Stimulated activated naive B cell treated with anti-CD40 and anti-IgM and Interleukin-4, amounts not matched to agents 10 μg/mL and 1 μg/mL and 100 μg/mL, for 72 hours (primary cell): ENCODE results near the gene SCARB1.

Experiments
- ATAC-seq, 2 donors: fragments of 150-1000 bp; cut with Tn5 transposase; replicated peaks; 2 replicates each; pipeline ENCODE4 v1.10.0; 2021; ENCODE audit warnings: moderate library complexity in 1 of 2
- DNase-seq: peaks from one replicate; pipeline ENCODE4 v3.0.0; 2021
- H3K27ac Mint-ChIP-seq: one replicate; pipeline ENCODE4 v1.8.0; 2022; ENCODE audit warnings: mild to moderate bottlenecking, mixed read lengths
- H3K27me3 Mint-ChIP-seq, 2 donors: one replicate each; pipeline ENCODE4 v1.8.0; 2022; ENCODE audit warnings: mixed read lengths in 2 of 2
- H3K36me3 Mint-ChIP-seq, 2 donors: one replicate each; pipeline ENCODE4 v1.8.0; 2022; ENCODE audit warnings: mixed read lengths in 2 of 2, mild to moderate bottlenecking in 1 of 2
- H3K4me1 Mint-ChIP-seq, 2 donors: one replicate each; pipeline ENCODE4 v1.8.0; 2022; ENCODE audit warnings: mixed read lengths in 2 of 2, mild to moderate bottlenecking in 1 of 2
- H3K4me3 Mint-ChIP-seq, 2 donors: one replicate each; pipeline ENCODE4 v1.8.0; 2022; ENCODE audit warnings: mild to moderate bottlenecking in 2 of 2, mixed read lengths in 2 of 2, moderate library complexity in 1 of 2
- H3K9me3 Mint-ChIP-seq, 2 donors: one replicate each; pipeline ENCODE4 v1.8.0; 2022; ENCODE audit warnings: mixed read lengths in 2 of 2, mild to moderate bottlenecking in 1 of 2

The SCARB1 gene

GRCh38 chr12:124743479-124744272, 120.0 kb downstream of the SCARB1 start:
- Mint-ChIP-seq H3K27ac (no peak overlapping the region), H3K4me1 (peaks cover 26 to 44% of the 10 kb centered on the region in 2 donors), H3K9me3 (no peaks in the 10 kb centered on the region), H3K4me3 (no peak overlapping the region), H3K27me3 (peaks cover 26 to 52% of the 10 kb centered on the region in 2 donors), H3K36me3 (peaks cover 0 to 2% of the 10 kb centered on the region in 2 donors)
- no peak for ATAC-seq
- no peak for DNase-seq

GRCh38 chr12:124742678-124743077, 121.0 kb downstream of the SCARB1 start:
- Mint-ChIP-seq H3K4me3 (no peak overlapping the region), H3K27me3 (peaks cover 26 to 53% of the 10 kb centered on the region in 2 donors), H3K9me3 (no peaks in the 10 kb centered on the region), H3K36me3 (peaks cover 0 to 2% of the 10 kb centered on the region in 2 donors), H3K27ac (no peak overlapping the region), H3K4me1 (peaks cover 21 to 41% of the 10 kb centered on the region in 2 donors)
- ATAC-seq = no peak
- DNase-seq = no peak

GRCh38 chr12:124742111-124742510, 121.6 kb downstream of the SCARB1 start:
- Mint-ChIP-seq H3K4me3 (no peak overlapping the region), H3K4me1 (peaks cover 15 to 35% of the 10 kb centered on the region in 2 donors), H3K27ac (no peak overlapping the region), H3K9me3 (no peaks in the 10 kb centered on the region), H3K27me3 (peaks cover 26 to 53% of the 10 kb centered on the region in 2 donors), H3K36me3 (peaks cover 0 to 2% of the 10 kb centered on the region in 2 donors)
- DNase-seq (no peak), ATAC-seq (no peak)

GRCh38 chr12:124741211-124741610, 122.5 kb downstream of the SCARB1 start:
- DNase-seq (no peak), ATAC-seq (no peak)
- Mint-ChIP-seq H3K4me3 (no peak overlapping the region), H3K9me3 (no peaks in the 10 kb centered on the region), H3K27ac (no peak overlapping the region), H3K36me3 (peaks cover 0 to 2% of the 10 kb centered on the region in 2 donors), H3K27me3 (peaks cover 26 to 49% of the 10 kb centered on the region in 2 donors), H3K4me1 (peaks cover 11 to 30% of the 10 kb centered on the region in 2 donors)

DNA sequence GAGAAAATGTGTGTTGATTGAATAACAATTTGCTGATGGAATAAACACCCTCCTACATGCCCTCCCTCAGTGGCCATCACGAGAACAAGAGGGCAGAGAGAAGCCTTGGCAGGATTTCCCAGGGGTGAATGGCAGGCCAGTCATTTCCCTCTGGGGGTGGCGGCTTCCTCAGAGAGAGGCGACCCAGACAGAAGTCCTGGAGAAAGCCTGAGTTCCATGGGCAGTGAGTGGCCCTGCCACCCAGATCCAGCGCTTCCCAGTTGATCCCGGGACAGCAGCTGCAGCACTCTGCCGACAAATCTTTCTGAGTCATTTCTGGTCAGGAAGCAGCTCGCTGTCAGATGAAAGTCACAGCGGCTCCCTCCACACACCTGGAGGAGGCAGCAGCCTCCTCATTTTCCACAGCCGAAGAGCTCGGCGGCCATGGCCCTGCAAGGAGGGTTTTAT, 123.0 kb downstream of the SCARB1 start:
- H3K4me3 Mint-ChIP-seq = no peak overlapping the region
- H3K27me3 Mint-ChIP-seq = peaks cover 26 to 44% of the 10 kb centered on the region in 2 donors
- peak; percentile 33 to 44 for ATAC-seq
- peaks cover 0 to 2% of the 10 kb centered on the region in 2 donors for H3K36me3 Mint-ChIP-seq
- peaks cover 8 to 28% of the 10 kb centered on the region in 2 donors for H3K4me1 Mint-ChIP-seq
- no peak for DNase-seq
- no peak overlapping the region for H3K27ac Mint-ChIP-seq
- H3K9me3 Mint-ChIP-seq = no peaks in the 10 kb centered on the region

DNA sequence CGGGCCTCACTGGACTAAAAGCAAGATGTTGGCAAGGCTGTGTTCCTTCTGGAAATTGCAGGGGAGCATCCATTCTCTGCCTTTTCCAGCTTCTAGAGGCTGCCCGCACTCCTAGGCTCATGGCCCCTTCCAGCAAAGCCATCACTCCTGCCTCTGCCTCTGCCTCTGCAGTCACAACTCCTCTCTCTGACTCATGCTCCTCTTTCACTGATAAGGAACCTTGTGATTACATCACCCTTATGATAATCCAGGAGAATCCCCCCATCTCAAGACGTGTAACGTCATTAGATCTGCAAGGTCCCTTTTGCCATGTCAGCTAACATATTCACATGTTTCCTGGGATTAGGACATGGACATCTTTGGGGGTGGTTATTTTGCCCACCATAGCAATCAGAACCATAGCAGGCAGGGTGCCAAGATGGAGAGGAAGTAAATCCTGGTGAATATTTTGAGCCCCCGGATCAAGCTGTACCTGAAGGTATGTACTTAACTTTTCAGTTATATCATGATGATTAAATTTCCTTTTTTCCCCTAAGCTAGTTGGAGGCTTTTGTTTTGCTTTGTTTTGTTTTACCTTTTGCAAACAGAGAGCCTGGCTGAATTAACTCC, 123.6 kb downstream of the SCARB1 start:
- ATAC-seq (no peak), DNase-seq (no peak)
- no peak overlapping the region for H3K27ac Mint-ChIP-seq
- peaks cover 20 to 38% of the 10 kb centered on the region in 2 donors for H3K27me3 Mint-ChIP-seq
- H3K9me3 Mint-ChIP-seq = no peaks in the 10 kb centered on the region
- H3K4me1 Mint-ChIP-seq = peaks cover 3 to 21% of the 10 kb centered on the region in 2 donors
- no peak overlapping the region for H3K4me3 Mint-ChIP-seq
- peaks cover 0 to 2% of the 10 kb centered on the region in 2 donors for H3K36me3 Mint-ChIP-seq

DNA sequence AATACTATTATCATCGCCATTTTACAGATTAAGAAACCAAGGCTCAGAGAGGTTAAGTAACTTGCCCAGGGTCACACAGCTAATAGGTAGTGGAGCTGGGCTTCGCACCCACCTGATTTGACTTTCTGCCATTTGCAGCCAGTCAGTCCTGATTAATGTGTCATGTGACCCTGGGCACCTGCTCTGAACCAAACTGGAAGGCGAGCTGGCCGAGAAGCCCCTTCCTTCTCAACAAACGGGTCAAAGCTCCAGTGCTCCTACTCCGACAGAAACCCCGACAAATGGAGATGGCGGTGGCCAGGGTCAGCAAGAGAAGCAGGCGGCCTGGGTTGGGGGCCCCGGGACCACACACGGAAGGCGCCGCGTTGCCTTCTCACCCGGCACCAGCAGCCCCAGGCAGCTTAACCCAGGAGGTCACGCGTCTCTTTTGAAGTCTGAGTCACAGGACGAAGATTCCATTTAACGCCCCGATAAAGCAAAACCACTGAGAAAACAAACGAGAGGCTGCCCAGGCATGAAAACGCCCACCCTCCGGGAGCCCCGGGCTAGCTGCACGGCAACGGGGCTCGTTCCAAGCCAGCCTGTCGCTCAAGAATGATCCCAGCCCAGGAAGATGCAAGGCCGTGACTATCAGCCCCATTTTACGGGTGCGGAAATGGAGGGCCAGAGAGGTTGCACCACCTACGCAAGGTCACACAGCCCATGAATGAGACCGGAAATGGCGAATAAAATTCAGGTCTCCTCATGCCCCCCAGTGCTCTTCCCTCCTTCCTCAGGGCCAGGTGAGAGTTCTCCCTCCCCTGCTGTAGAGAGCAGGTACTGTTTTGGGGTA, 124.8 kb downstream of the SCARB1 start:
- Mint-ChIP-seq H3K36me3 (no peaks in the 10 kb centered on the region), H3K27ac (no peak overlapping the region), H3K4me1 (peaks cover 3 to 25% of the 10 kb centered on the region in 2 donors), H3K9me3 (no peaks in the 10 kb centered on the region), H3K4me3 (no peak overlapping the region), H3K27me3 (peaks cover 17 to 41% of the 10 kb centered on the region in 2 donors)
- DNase-seq (no peak), ATAC-seq (no peak)

- ATAC-seq = no peak
- Mint-ChIP-seq H3K27me3 (peaks cover 18 to 44% of the 10 kb centered on the region in 2 donors), H3K4me3 (no peak overlapping the region), H3K9me3 (no peaks in the 10 kb centered on the region), H3K4me1 (peaks cover 3 to 25% of the 10 kb centered on the region in 2 donors), H3K27ac (no peak overlapping the region), H3K36me3 (no peaks in the 10 kb centered on the region)
- DNase-seq = no peak
These were observed 125.7 kb downstream of the SCARB1 start for GRCh38 chr12:124737772-124738635.

- H3K4me1 Mint-ChIP-seq = peaks cover 3 to 25% of the 10 kb centered on the region in 2 donors
- H3K27ac Mint-ChIP-seq = no peak overlapping the region
- peaks cover 0 to 1% of the 10 kb centered on the region in 2 donors for H3K36me3 Mint-ChIP-seq
- no peak overlapping the region for H3K4me3 Mint-ChIP-seq
- peaks cover 19 to 54% of the 10 kb centered on the region in 2 donors for H3K27me3 Mint-ChIP-seq
- DNase-seq (no peak), ATAC-seq (no peak)
- no peaks in the 10 kb centered on the region for H3K9me3 Mint-ChIP-seq
These were observed 126.6 kb downstream of the SCARB1 start for GRCh38 chr12:124737040-124737419.

DNA sequence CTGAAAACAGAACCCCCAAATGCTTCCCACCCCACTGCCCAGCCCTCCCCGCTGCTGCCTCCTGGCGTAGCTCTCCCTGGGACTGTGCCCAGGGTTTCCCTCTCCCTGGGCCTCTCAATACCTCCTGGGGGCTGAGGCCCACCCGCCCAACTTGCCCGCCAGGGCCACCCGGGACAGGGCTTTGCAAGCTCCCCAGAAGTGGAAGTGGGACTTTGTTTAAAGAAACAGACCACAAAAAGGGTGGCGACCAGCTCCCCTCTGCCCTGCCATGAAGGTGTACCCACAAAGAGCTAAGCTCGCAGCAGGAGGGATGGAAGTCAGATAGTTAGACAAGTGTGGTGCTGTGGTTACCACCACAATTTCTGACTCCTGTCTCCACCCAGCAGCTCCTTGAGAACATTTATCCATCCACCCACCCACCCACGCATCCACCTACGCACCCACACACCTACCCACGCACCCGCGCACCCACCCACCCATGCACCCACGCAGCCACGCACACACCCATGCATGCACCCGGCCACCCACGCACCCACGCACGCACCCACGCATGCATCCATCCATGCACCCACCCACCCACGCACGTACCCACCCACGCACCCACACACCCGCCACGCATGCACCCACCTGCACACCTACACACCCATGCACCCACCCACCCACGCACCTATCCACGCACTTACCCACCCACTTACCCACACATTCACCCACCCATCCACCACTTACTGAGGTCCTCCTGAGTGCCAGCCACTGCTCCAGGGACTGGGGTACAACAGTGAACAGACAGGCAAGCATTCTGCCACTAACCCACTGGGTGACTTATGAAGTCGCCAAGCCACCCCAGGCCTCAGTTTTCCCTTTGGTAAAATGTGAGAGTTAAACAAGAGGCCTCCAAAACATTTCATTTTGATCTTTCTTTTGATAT, 127.3 kb downstream of the SCARB1 start:
- H3K27ac Mint-ChIP-seq = no peak overlapping the region
- DNase-seq = no peak
- peaks cover 0 to 2% of the 10 kb centered on the region in 2 donors for H3K36me3 Mint-ChIP-seq
- H3K27me3 Mint-ChIP-seq = peaks cover 18 to 52% of the 10 kb centered on the region in 2 donors
- H3K9me3 Mint-ChIP-seq = no peaks in the 10 kb centered on the region
- ATAC-seq = peak; percentile 18 to 31
- H3K4me3 Mint-ChIP-seq = no peak overlapping the region
- peaks cover 3 to 25% of the 10 kb centered on the region in 2 donors for H3K4me1 Mint-ChIP-seq

GRCh38 chr12:124734224-124734788, 129.4 kb downstream of the SCARB1 start:
- DNase-seq (no peak), ATAC-seq (peak; percentile 65 to 75)
- Mint-ChIP-seq H3K36me3 (peaks cover 7% of the 10 kb centered on the region in 2 donors), H3K27me3 (peaks cover 6 to 31% of the 10 kb centered on the region in 2 donors), H3K27ac (no peak overlapping the region), H3K4me1 (peaks cover 5 to 20% of the 10 kb centered on the region in 2 donors), H3K4me3 (no peak overlapping the region), H3K9me3 (peaks cover 3 to 6% of the 10 kb centered on the region in 2 donors)

DNA sequence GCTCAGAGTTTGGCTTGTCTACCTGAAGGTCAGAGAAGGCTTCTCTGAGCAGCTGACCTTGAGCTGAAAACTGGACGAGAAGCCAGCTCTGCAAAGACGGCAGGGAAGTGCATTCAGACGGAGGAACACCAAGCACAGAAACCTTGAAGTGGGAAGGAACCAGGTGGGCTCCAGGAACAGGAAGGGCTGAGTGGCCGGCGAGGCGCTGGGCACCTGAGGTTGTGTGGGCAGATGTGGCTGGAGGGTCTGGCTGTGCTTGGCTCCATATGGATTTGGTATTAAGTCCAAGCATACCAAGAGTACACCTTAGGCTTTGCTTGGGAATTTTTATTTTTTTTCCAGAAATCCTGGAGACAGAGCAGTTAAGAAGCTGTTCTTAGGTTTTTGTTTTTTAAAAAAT, 130.6 kb downstream of the SCARB1 start:
- Mint-ChIP-seq H3K4me1 (peaks cover 5 to 20% of the 10 kb centered on the region in 2 donors), H3K36me3 (peaks cover 8 to 9% of the 10 kb centered on the region in 2 donors), H3K4me3 (no peak overlapping the region), H3K9me3 (peaks cover 4 to 8% of the 10 kb centered on the region in 2 donors), H3K27me3 (peaks cover 6 to 24% of the 10 kb centered on the region in 2 donors), H3K27ac (no peak overlapping the region)
- ATAC-seq (no peak), DNase-seq (no peak)
